Fibroblast of lung (primary cell): ENCODE results near the gene ARHGEF33.

ENCODE experiments used
- EZH2 ChIP-seq: IDR thresholded peaks from 2 replicates; pipeline ENCODE4 v1.5.1; 2012; ENCODE audit warnings: low read length, control low read depth, mild to moderate bottlenecking; ENCODE audit errors: missing control alignments
- TF ChIP-seq, protein P1 (sequence below), 2 donors: IDR thresholded peaks in 1 of 2; conservative IDR thresholded peaks in 1 of 2; 1 replicate in 1 of 2; 2 replicates in 1 of 2; pipeline ENCODE4 v1.5.1; 2011 to 2012; ENCODE audit warnings: low read length in 2 of 2, control low read depth in 1 of 2, inconsistent platforms in 1 of 2, low read depth in 1 of 2, mild to moderate bottlenecking in 1 of 2

DNA sequence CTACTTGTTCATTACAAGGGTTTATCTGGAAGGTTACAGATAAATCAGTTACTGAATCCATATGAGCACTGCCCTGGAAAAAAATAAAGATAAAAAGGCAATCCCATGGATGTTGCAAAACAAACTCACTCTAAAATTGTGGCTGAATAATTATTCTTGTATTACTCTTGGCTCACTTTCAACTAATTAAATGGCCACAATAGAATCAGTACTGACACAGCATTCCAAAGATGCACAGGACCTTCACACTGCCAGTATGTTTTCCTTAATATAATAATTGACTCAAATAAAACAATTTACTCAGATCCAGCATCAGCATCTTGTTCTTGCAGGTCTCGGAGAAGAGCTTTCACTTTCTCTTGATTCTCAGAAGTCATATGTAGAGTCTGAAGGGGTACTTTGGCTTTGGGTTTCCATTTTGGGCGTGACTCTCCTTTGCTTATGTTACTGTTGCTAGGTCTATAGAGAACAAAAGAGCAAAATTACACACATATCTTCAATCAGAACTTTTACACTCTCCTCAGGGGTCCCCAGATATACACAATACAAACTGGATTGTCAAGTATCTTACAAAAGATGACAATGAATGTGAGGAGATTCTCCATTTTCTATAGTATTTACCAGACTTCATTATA, 26.5 kb upstream of the ARHGEF33 start:
- TF ChIP-seq, protein P1, sequence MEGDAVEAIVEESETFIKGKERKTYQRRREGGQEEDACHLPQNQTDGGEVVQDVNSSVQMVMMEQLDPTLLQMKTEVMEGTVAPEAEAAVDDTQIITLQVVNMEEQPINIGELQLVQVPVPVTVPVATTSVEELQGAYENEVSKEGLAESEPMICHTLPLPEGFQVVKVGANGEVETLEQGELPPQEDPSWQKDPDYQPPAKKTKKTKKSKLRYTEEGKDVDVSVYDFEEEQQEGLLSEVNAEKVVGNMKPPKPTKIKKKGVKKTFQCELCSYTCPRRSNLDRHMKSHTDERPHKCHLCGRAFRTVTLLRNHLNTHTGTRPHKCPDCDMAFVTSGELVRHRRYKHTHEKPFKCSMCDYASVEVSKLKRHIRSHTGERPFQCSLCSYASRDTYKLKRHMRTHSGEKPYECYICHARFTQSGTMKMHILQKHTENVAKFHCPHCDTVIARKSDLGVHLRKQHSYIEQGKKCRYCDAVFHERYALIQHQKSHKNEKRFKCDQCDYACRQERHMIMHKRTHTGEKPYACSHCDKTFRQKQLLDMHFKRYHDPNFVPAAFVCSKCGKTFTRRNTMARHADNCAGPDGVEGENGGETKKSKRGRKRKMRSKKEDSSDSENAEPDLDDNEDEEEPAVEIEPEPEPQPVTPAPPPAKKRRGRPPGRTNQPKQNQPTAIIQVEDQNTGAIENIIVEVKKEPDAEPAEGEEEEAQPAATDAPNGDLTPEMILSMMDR (conservative IDR thresholded peaks at IDR 0.05 in 1 of 2, IDR thresholded peaks at IDR 0.05 in 1 of 2; ENCODE audit: low read depth in 1 of 2, low read length in 2 of 2) = no peak
- no peak for TF ChIP-seq EZH2
